ENCODE data around the gene ZBTB44. TPM values are rescaled to one million over a fixed set of nuclear protein-coding genes. Genes with fewer than 3 reads are reported as not detected.

The ZBTB44 gene
- total RNA-seq, 1 donor from 2014 or later: 32.5 TPM

GRCh38 chr11:130179396-130180306, 135.1 kb downstream of the ZBTB44 start:
- no peak overlapping the region for H3K27ac Mint-ChIP-seq (ENCODE audit: unreplicated experiment)
- no peak for DNase-seq (ENCODE audit: extremely low spot score, unreplicated experiment)
- TF ChIP-seq CTCF (IDR thresholded peaks at IDR 0.05): no peak
- no peak overlapping the region for H3K4me3 Mint-ChIP-seq (ENCODE audit: unreplicated experiment)
- peaks cover 24% of the 10 kb centered on the region for H3K27me3 Mint-ChIP-seq (ENCODE audit: unreplicated experiment)
- no peaks in the 10 kb centered on the region for H3K4me1 Mint-ChIP-seq (ENCODE audit: unreplicated experiment)
- peaks cover 6% of the 10 kb centered on the region for H3K9me3 Mint-ChIP-seq (ENCODE audit: unreplicated experiment)
- H3K36me3 Mint-ChIP-seq (ENCODE audit: unreplicated experiment): no peaks in the 10 kb centered on the region

GRCh38 chr11:130178441-130179339, 136.0 kb downstream of the ZBTB44 start:
- TF ChIP-seq CTCF (IDR thresholded peaks at IDR 0.05): no peak
- Mint-ChIP-seq H3K9me3 (ENCODE audit: unreplicated experiment) (peaks cover 8% of the 10 kb centered on the region), H3K36me3 (ENCODE audit: unreplicated experiment) (no peaks in the 10 kb centered on the region), H3K4me3 (ENCODE audit: unreplicated experiment) (no peak overlapping the region), H3K4me1 (ENCODE audit: unreplicated experiment) (no peaks in the 10 kb centered on the region), H3K27ac (ENCODE audit: unreplicated experiment) (no peak overlapping the region), H3K27me3 (ENCODE audit: unreplicated experiment) (peaks cover 21% of the 10 kb centered on the region)
- DNase-seq (ENCODE audit: extremely low spot score, unreplicated experiment): no peak

GRCh38 chr11:130177782-130178181, 136.9 kb downstream of the ZBTB44 start:
- H3K9me3 Mint-ChIP-seq (ENCODE audit: unreplicated experiment): peaks cover 8% of the 10 kb centered on the region
- no peaks in the 10 kb centered on the region for H3K4me1 Mint-ChIP-seq (ENCODE audit: unreplicated experiment)
- no peak for DNase-seq (ENCODE audit: extremely low spot score, unreplicated experiment)
- H3K36me3 Mint-ChIP-seq (ENCODE audit: unreplicated experiment): no peaks in the 10 kb centered on the region
- H3K4me3 Mint-ChIP-seq (ENCODE audit: unreplicated experiment): no peak overlapping the region
- no peak overlapping the region for H3K27ac Mint-ChIP-seq (ENCODE audit: unreplicated experiment)
- peaks cover 20% of the 10 kb centered on the region for H3K27me3 Mint-ChIP-seq (ENCODE audit: unreplicated experiment)
- TF ChIP-seq CTCF (IDR thresholded peaks at IDR 0.05): no peak

Other genes with a start within 250 kb of the ZBTB44 start
- 330 and 338 TPM in 2 replicates for gene APLP2, start 245.0 kb downstream of the ZBTB44 start, total RNA-seq
- gene ST14, start 155.1 kb downstream of the ZBTB44 start, total RNA-seq: not detected in 2 replicates
- gene ADAMTS8, start 113.7 kb upstream of the ZBTB44 start, total RNA-seq: 0.19 and 0.31 TPM in 2 replicates
- gene ADAMTS15, start 133.7 kb upstream of the ZBTB44 start, total RNA-seq: 78.8 and 81.6 TPM in 2 replicates

All from osteocyte (in vitro differentiated cells).